HEK293T (cell line): ENCODE results near the gene GON4L.
"Not testable (repeated sequence)": the region's sequence is repeated elsewhere in the genome, so short reads cannot be mapped to it uniquely, and the experiment has no call there.

ENCODE experiments used
- ARNT ChIP-seq: fragments of 450-650 bp; IDR thresholded peaks from 2 replicates; pipeline ENCODE4 v1.6.1; 2017; ENCODE audit warnings: mild to moderate bottlenecking
- BHLHE40 ChIP-seq: fragments of 450-650 bp; IDR thresholded peaks from 2 replicates; pipeline ENCODE4 v1.6.1; 2016; ENCODE audit warnings: mild to moderate bottlenecking, moderate library complexity, borderline replicate concordance
- ELF4 ChIP-seq: fragments of 450-650 bp; IDR thresholded peaks from 2 replicates; pipeline ENCODE4 v1.6.1; 2017; ENCODE audit warnings: antibody characterized with exemption
- FOXA1 ChIP-seq: fragments of 450-650 bp; IDR thresholded peaks from 2 replicates; pipeline ENCODE4 v1.6.1; 2016; ENCODE audit warnings: mild to moderate bottlenecking
- FOXK2 ChIP-seq: fragments of 450-650 bp; IDR thresholded peaks from 2 replicates; pipeline ENCODE4 v1.6.1; 2016; ENCODE audit warnings: mild to moderate bottlenecking
- FOXM1 ChIP-seq: fragments of 450-650 bp; IDR thresholded peaks from 2 replicates; pipeline ENCODE4 v1.6.1; 2017; ENCODE audit warnings: mild to moderate bottlenecking, borderline replicate concordance
- HDGF ChIP-seq: fragments of 450-650 bp; IDR thresholded peaks from 2 replicates; pipeline ENCODE4 v1.6.1; 2017; ENCODE audit warnings: antibody characterized with exemption, borderline replicate concordance
- L3MBTL2 ChIP-seq: fragments of 450-650 bp; conservative IDR thresholded peaks from 2 replicates; pipeline ENCODE4 v1.6.1; 2016; ENCODE audit warnings: mild to moderate bottlenecking
- NFRKB ChIP-seq: fragments of 450-650 bp; IDR thresholded peaks from 2 replicates; pipeline ENCODE4 v1.6.1; 2016; ENCODE audit warnings: mild to moderate bottlenecking, moderate library complexity
- SP1 ChIP-seq: fragments of 450-650 bp; IDR thresholded peaks from 2 replicates; pipeline ENCODE4 v1.6.1; 2017
- SUZ12 ChIP-seq: fragments of 450-650 bp; IDR thresholded peaks from 2 replicates; pipeline ENCODE4 v1.6.1; 2016; ENCODE audit warnings: mild to moderate bottlenecking
- TARDBP ChIP-seq: fragments of 450-650 bp; IDR thresholded peaks from 2 replicates; pipeline ENCODE4 v1.6.1; 2016
- ZNF384 ChIP-seq: fragments of 450-650 bp; IDR thresholded peaks from 2 replicates; pipeline ENCODE4 v1.6.1; 2016
- TF ChIP-seq, protein P1 (sequence below): fragments of 450-650 bp; IDR thresholded peaks from 2 replicates; pipeline ENCODE4 v1.6.1; 2016

DNA sequence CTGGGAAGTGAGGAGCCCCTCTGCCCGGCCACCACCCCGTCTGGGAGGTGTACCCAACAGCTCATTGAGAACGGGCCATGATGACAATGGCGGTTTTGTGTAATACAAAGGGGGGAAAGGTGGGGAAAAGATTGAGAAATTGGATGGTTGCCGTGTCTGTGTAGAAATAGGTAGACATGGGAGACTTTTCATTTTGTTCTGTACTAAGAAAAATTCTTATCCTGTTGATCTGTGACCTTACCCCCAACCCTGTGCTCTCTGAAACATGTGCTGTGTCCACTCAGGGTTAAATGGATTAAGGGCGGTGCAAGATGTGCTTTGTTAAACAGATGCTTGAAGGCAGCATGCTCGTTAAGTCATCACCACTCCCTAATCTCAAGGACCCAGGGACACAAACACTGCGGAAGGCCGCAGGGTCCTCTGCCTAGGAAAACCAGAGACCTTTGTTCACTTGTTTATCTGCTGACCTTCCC lies 22.1 kb downstream of the GON4L start:
- not testable (repeated sequence) for TF ChIP-seq FOXM1, NFRKB, ELF4, SP1, ARNT, FOXK2, TARDBP, SUZ12, BHLHE40, ZNF384, FOXA1, L3MBTL2, HDGF
- TF ChIP-seq, protein P1, sequence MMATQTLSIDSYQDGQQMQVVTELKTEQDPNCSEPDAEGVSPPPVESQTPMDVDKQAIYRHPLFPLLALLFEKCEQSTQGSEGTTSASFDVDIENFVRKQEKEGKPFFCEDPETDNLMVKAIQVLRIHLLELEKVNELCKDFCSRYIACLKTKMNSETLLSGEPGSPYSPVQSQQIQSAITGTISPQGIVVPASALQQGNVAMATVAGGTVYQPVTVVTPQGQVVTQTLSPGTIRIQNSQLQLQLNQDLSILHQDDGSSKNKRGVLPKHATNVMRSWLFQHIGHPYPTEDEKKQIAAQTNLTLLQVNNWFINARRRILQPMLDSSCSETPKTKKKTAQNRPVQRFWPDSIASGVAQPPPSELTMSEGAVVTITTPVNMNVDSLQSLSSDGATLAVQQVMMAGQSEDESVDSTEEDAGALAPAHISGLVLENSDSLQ = not testable (repeated sequence)
